ENCODE measurements around the gene ARHGAP33.

ARHGAP33 gene

GRCh38 chr19:35777961-35778360 lies 2.6 kb downstream of the ARHGAP33 start:
- DNase-seq, result no peak

DNA sequence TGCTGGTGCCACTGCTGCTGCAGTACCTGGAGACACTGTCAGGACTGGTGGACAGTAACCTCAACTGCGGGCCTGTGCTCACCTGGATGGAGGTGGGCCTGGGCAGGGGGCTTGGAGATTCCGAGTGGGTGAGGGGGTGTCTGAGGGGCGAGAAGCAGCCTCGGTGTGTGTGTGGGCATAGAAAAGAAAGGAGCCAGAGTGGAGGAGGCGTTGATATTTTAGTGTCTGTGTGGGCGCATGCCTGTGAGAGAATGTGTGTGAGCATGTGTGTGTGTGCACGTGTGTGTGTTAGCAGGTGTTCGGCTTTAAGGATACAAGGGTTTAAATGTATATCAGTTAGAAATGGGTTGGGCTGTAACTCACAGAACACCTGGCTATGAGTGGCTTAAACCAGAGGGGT lies 3.7 kb downstream of the ARHGAP33 start:
- no peak for DNase-seq

GRCh38 chr19:35780058-35780457 lies 4.7 kb downstream of the ARHGAP33 start:
- no peak for DNase-seq

DNA sequence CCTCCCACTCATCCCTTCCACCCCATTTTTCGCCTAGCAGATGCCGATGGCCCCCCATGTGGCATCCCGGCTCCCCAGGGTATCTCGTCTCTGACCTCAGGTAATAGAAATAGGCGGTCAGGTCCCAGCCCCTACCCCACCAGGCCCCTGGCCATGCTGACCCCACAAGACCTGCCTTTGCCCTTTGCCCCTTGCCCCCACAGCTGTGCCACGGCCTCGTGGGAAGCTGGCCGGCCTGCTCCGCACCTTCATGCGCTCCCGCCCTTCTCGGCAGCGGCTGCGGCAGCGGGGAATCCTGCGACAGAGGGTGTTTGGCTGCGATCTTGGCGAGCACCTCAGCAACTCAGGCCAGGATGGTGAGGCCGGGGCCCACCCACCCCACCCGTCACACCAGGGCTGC lies 5.4 kb downstream of the ARHGAP33 start:
- no peak for DNase-seq

- DNase-seq, result no peak
These were observed 6.3 kb downstream of the ARHGAP33 start for GRCh38 chr19:35781650-35782049.

- DNase-seq, result no peak
These were observed 7.2 kb downstream of the ARHGAP33 start for GRCh38 chr19:35782589-35782988.

GRCh38 chr19:35783469-35784434 lies 8.4 kb downstream of the ARHGAP33 start:
- no peak for DNase-seq

DNA sequence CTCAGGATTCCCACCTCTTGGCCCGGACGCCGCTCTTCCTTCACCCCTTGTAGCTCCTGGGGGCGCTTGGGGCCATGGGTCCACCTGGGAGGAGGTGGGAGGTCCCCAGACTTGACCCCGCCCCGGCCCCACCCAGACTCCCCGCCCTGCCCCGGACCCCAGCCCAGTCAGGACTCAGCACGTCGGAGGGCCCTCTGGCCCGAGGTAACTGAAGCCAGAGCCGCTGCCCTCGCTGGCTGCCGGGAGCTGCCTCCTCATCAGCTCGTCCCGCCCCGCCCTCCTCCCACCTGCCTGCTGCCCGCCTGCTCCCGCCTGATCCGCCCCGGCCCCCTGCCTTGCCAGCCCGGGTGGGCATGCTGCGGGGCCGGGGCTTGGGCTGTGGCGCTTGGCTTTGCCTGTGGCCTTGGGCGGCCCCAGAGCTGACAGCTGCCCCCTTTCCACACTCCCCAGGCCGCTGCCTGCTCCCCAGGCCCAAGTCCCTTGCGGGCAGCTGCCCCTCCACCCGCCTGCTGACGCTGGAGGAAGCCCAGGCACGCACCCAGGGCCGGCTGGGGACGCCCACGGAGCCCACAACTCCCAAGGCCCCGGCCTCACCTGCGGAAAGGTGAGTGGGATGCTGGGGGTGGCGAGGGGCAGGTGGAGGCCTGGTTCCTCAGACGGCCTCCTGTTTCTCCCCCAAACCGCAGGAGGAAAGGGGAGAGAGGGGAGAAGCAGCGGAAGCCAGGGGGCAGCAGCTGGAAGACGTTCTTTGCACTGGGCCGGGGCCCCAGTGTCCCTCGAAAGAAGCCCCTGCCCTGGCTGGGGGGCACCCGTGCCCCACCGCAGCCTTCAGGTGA lies 9.4 kb downstream of the ARHGAP33 start:
- DNase-seq, result no peak

DNA sequence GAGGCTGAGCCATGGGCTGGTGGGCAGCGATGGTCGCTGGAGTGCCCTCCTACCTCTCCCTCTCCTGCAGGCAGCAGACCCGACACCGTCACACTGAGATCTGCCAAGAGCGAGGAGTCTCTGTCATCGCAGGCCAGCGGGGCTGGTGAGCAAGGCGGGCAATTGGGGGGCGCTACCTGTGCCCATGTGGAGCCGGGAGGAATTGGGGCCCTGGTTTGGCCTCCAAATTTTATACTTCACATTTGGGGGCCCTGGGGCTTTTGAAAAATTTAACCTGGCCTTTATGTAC lies 9.9 kb downstream of the ARHGAP33 start:
- no peak for DNase-seq

- no peak for DNase-seq
These were observed 11.2 kb downstream of the ARHGAP33 start for GRCh38 chr19:35786299-35787160.

DNA sequence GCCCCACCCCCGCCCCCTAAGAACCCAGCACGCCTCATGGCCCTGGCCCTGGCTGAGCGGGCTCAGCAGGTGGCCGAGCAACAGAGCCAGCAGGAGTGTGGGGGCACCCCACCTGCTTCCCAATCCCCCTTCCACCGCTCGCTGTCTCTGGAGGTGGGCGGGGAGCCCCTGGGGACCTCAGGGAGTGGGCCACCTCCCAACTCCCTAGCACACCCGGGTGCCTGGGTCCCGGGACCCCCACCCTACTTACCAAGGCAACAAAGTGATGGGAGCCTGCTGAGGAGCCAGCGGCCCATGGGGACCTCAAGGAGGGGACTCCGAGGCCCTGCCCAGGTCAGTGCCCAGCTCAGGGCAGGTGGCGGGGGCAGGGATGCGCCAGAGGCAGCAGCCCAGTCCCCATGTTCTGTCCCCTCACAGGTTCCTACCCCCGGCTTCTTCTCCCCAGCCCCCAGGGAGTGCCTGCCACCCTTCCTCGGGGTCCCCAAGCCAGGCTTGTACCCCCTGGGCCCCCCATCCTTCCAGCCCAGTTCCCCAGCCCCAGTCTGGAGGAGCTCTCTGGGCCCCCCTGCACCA lies 11.9 kb downstream of the ARHGAP33 start:
- DNase-seq, result no peak

GRCh38 chr19:35788205-35788960 lies 13.0 kb downstream of the ARHGAP33 start:
- no peak for DNase-seq

DNA sequence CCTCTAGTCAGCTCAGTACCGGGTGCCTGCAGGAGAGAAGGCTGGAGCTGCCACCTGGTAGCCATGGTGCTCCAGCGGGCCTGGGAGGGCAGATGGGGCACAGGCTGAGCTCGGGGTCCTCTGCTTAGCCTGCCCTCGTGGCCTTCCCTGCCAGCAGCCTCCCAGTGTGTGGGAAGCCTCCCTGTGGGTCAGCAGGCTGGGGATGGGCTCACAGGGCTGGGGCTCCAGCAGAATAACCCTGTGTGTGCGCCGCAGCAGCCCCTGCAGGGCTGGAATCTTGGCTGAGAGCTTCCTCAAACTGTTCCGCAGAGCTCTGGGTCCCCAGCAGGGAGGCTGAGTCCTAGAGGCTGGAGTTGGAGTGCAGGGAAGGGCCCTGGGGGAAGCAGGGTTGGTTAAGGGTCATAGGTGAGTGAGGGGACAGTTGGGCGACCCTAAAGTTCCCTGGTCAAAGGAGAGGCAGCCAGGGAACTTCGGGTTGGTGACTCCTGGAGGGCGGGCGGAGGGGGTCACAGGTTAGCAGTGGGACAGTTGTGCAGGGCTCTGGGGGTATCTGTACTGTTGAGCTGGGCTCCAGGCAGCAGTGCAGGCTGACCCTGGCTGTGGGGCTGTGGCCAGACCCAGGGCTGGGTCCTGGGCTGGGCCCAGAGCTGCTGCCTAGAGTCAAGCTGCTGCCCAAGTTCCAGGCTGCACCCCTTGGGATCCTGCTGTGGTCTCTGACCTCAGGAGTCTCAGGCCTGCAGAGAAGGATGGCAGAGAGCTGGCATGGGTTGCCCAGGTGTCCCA lies 14.0 kb downstream of the ARHGAP33 start:
- no peak for DNase-seq

DNA sequence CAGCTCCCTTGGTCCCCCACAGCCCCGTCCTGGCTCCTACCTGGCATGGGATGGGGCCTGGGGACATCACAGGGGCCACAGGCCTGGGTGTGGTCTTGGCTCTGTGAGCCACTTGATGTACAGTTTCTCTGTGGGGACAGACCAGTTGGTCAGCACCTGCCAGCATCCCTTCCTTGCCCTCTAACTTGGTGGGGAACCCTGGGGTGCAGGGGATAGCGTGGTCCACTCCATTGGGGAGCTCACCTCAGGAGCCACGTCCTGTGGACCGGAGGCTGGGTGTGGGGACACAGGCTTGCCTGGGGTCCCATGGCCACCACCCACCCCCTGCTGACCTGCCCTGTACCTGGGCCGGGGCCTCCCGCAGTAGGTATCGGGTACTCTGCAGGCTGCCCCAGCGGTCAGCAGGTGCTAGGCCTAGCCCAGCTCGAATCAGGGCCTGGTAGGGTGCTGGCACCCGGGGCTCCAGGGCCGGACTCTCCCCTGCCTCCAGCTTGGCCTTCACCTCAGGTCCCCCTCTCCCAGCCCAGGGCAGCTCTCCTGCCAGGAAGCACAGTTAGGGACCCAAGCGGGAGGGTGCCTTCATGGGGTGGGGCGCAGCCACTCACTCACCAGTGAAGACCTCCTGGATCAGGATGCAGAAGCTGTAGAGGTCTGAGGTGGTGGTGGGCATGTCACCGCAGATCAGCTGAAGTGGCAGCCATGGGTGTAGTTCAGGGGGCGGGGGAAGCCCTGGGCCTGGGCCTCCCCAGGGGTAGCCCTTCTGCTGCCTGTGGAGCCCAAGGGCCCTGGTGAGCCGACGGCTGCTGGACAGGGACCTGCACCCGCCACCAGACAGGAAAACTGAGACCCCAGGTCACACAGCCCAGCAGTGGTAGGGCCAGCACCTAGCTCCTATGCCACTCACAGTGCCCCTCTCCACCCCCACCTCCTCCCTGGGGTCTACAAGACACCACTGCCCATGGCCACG lies 14.9 kb downstream of the ARHGAP33 start:
- no peak for DNase-seq

DNA sequence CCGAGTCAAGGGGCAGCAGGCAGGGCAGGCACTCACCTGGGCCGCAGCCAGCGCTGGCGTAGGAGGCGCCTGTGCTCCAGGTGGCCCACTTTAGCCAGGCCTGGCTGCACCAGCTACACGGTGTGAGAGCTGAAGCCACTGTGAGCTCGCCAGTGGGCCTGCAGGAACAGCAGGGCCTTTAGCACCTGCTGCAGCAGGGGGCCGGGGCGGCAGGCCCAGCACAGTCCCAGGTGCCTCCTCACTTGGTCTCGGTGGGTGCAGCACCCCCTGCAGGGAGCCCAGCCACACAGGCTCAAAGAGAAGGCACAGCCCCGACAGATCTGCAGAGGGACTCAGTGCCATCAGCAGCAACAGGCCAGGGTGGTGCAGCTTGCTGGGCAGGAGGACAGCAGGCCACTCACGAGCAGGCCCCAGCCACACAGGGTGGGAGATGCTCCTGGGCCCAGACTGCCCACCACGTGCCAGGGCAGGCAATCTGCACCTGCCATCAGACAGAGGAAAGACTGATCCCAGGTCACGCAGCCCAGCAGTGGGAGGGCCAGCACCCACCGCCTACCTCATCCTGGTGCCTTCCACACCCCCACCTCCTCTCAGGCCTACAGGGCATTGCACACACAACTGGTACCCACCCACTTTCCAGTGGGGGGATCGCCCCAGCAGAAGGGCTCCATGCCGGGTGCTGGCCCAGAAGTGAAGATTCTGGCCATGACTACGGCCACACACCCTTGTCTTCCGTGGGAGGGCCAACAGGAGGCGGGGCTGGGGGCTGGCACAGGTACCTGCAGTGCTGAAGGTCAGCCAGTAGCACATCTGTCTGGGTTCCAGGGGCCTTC lies 15.8 kb downstream of the ARHGAP33 start:
- DNase-seq, result no peak

GRCh38 chr19:35791814-35792279 lies 16.5 kb downstream of the ARHGAP33 start:
- DNase-seq, result no peak

- DNase-seq, result no peak
These were observed 16.9 kb downstream of the ARHGAP33 start for GRCh38 chr19:35792312-35792711.

DNA sequence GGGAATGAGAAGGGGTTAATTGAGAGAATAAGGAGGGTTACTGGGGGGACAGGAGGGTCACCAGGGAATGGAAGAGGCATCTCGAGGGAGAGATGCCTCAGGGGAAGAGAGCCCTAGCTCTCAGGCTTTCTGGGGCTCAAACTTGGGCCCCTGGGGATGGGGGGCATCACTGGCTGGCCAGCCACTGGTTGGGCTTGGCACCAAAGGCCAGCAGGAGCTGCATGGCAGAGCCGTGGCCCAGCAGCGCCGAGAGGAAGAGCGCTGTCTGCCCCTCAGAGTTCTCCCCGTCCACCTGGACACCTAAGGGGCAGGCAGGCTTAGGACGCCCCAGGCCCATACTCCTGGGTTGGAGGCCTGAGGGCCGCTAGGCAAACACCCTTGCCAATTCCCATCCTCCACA lies 17.5 kb downstream of the ARHGAP33 start:
- no peak for DNase-seq
